Stomach (tissue), 4 donors: ENCODE data around the gene CDC37L1.

Source experiments
- POLR2AphosphoS5 ChIP-seq, 3 donors: sonication (generic); formaldehyde crosslinking; IDR thresholded peaks; one replicate each; pipeline ENCODE4 v1.6.1; 2016; ENCODE audit warnings: antibody characterized with exemption in 3 of 3
- TF ChIP-seq, protein P1 (sequence below), 7 experiments: fragments of 450-650 bp in 4 of 7; fragments of 200-600 bp in 3 of 7; sonication (generic) in 3 of 7; IDR thresholded peaks; one replicate each; pipeline ENCODE4 v1.5.1; 2016 to 2019; ENCODE audit warnings: antibody characterized with exemption in 7 of 7, control low read depth in 2 of 7, mild to moderate bottlenecking in 1 of 7

- TF ChIP-seq, protein P1, sequence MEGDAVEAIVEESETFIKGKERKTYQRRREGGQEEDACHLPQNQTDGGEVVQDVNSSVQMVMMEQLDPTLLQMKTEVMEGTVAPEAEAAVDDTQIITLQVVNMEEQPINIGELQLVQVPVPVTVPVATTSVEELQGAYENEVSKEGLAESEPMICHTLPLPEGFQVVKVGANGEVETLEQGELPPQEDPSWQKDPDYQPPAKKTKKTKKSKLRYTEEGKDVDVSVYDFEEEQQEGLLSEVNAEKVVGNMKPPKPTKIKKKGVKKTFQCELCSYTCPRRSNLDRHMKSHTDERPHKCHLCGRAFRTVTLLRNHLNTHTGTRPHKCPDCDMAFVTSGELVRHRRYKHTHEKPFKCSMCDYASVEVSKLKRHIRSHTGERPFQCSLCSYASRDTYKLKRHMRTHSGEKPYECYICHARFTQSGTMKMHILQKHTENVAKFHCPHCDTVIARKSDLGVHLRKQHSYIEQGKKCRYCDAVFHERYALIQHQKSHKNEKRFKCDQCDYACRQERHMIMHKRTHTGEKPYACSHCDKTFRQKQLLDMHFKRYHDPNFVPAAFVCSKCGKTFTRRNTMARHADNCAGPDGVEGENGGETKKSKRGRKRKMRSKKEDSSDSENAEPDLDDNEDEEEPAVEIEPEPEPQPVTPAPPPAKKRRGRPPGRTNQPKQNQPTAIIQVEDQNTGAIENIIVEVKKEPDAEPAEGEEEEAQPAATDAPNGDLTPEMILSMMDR (IDR thresholded peaks at IDR 0.05), result no peak
- TF ChIP-seq POLR2AphosphoS5 (IDR thresholded peaks at IDR 0.05), result no peak
Observed at GRCh38 chr9:4742246-4742645, 62.9 kb downstream of the CDC37L1 start.
